ENCODE data around the gene HEATR1.

The HEATR1 gene

GRCh38 chr1:236523704-236524141 lies 80.6 kb downstream of the HEATR1 start, which contains the start of gene LGALS8 (continued):
- TF ChIP-seq, protein P1, sequence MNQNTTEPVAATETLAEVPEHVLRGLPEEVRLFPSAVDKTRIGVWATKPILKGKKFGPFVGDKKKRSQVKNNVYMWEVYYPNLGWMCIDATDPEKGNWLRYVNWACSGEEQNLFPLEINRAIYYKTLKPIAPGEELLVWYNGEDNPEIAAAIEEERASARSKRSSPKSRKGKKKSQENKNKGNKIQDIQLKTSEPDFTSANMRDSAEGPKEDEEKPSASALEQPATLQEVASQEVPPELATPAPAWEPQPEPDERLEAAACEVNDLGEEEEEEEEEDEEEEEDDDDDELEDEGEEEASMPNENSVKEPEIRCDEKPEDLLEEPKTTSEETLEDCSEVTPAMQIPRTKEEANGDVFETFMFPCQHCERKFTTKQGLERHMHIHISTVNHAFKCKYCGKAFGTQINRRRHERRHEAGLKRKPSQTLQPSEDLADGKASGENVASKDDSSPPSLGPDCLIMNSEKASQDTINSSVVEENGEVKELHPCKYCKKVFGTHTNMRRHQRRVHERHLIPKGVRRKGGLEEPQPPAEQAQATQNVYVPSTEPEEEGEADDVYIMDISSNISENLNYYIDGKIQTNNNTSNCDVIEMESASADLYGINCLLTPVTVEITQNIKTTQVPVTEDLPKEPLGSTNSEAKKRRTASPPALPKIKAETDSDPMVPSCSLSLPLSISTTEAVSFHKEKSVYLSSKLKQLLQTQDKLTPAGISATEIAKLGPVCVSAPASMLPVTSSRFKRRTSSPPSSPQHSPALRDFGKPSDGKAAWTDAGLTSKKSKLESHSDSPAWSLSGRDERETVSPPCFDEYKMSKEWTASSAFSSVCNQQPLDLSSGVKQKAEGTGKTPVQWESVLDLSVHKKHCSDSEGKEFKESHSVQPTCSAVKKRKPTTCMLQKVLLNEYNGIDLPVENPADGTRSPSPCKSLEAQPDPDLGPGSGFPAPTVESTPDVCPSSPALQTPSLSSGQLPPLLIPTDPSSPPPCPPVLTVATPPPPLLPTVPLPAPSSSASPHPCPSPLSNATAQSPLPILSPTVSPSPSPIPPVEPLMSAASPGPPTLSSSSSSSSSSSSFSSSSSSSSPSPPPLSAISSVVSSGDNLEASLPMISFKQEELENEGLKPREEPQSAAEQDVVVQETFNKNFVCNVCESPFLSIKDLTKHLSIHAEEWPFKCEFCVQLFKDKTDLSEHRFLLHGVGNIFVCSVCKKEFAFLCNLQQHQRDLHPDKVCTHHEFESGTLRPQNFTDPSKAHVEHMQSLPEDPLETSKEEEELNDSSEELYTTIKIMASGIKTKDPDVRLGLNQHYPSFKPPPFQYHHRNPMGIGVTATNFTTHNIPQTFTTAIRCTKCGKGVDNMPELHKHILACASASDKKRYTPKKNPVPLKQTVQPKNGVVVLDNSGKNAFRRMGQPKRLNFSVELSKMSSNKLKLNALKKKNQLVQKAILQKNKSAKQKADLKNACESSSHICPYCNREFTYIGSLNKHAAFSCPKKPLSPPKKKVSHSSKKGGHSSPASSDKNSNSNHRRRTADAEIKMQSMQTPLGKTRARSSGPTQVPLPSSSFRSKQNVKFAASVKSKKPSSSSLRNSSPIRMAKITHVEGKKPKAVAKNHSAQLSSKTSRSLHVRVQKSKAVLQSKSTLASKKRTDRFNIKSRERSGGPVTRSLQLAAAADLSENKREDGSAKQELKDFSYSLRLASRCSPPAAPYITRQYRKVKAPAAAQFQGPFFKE (tag by site-specific recombination; IDR thresholded peaks at IDR 0.05; ENCODE audit: borderline replicate concordance): peak; percentile 86; the same call in 1 of the 2 replicates
- TF ChIP-seq ZNF747 (tag by site-specific recombination; IDR thresholded peaks at IDR 0.05) (no peak), ZNF366 (tag by site-specific recombination; conservative IDR thresholded peaks at IDR 0.05) (no peak), ZNF791 (tag by site-specific recombination; IDR thresholded peaks at IDR 0.05) (no peak), ZNF292 (tag by site-specific recombination; IDR thresholded peaks at IDR 0.05; ENCODE audit: borderline replicate concordance, low read depth) (no peak), ZBTB17 (tag by site-specific recombination; IDR thresholded peaks at IDR 0.05) (no peak; the same call in 1 of the 2 replicates), ZNF202 (tag by site-specific recombination; IDR thresholded peaks at IDR 0.05; ENCODE audit: borderline replicate concordance) (no peak), KLF9 (tag by site-specific recombination; IDR thresholded peaks at IDR 0.05; ENCODE audit: low read depth) (no peak), IKZF3 (tag by site-specific recombination; IDR thresholded peaks at IDR 0.05) (no peak), ZNF274 (IDR thresholded peaks at IDR 0.05; ENCODE audit: low read length) (no peak), ZNF274 (tag by site-specific recombination; IDR thresholded peaks at IDR 0.05; ENCODE audit: borderline replicate concordance) (no peak), ZNF37A (tag by site-specific recombination; IDR thresholded peaks at IDR 0.05) (no peak), ZNF248 (tag by site-specific recombination; IDR thresholded peaks at IDR 0.05) (no peak), ZNF514 (tag by site-specific recombination; IDR thresholded peaks at IDR 0.05) (no peak), ZNF660 (tag by site-specific recombination; IDR thresholded peaks at IDR 0.05) (peak; percentile 82), ZNF658 (tag by site-specific recombination; IDR thresholded peaks at IDR 0.05) (no peak), ZNF132 (tag by site-specific recombination; IDR thresholded peaks at IDR 0.05; ENCODE audit: borderline replicate concordance) (no peak), SP2 (tag by site-specific recombination; IDR thresholded peaks at IDR 0.05) (peak; percentile 42), PRDM1 (tag by site-specific recombination; IDR thresholded peaks at IDR 0.05) (no peak), ZNF837 (tag by site-specific recombination; IDR thresholded peaks at IDR 0.05) (no peak), ZNF174 (tag by site-specific recombination; IDR thresholded peaks at IDR 0.05) (no peak), ZNF354C (tag by site-specific recombination; IDR thresholded peaks at IDR 0.05; ENCODE audit: borderline replicate concordance, low read depth) (no peak), MYNN (tag by site-specific recombination; IDR thresholded peaks at IDR 0.05; ENCODE audit: borderline replicate concordance) (no peak), ZNF830 (tag by site-specific recombination; IDR thresholded peaks at IDR 0.05; ENCODE audit: low read depth) (no peak), YY1 (tag by site-specific recombination; IDR thresholded peaks at IDR 0.05) (no peak)
- TF ChIP-seq, protein P2, sequence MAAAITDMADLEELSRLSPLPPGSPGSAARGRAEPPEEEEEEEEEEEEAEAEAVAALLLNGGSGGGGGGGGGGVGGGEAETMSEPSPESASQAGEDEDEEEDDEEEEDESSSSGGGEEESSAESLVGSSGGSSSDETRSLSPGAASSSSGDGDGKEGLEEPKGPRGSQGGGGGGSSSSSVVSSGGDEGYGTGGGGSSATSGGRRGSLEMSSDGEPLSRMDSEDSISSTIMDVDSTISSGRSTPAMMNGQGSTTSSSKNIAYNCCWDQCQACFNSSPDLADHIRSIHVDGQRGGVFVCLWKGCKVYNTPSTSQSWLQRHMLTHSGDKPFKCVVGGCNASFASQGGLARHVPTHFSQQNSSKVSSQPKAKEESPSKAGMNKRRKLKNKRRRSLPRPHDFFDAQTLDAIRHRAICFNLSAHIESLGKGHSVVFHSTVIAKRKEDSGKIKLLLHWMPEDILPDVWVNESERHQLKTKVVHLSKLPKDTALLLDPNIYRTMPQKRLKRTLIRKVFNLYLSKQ (tag by site-specific recombination; IDR thresholded peaks at IDR 0.05; ENCODE audit: borderline replicate concordance): no peak
- TF ChIP-seq, protein P3, sequence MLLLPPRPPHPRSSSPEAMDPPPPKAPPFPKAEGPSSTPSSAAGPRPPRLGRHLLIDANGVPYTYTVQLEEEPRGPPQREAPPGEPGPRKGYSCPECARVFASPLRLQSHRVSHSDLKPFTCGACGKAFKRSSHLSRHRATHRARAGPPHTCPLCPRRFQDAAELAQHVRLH (tag by site-specific recombination; IDR thresholded peaks at IDR 0.05): no peak
- TF ChIP-seq, protein P4, sequence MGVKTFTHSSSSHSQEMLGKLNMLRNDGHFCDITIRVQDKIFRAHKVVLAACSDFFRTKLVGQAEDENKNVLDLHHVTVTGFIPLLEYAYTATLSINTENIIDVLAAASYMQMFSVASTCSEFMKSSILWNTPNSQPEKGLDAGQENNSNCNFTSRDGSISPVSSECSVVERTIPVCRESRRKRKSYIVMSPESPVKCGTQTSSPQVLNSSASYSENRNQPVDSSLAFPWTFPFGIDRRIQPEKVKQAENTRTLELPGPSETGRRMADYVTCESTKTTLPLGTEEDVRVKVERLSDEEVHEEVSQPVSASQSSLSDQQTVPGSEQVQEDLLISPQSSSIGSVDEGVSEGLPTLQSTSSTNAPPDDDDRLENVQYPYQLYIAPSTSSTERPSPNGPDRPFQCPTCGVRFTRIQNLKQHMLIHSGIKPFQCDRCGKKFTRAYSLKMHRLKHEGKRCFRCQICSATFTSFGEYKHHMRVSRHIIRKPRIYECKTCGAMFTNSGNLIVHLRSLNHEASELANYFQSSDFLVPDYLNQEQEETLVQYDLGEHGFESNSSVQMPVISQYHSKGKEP (tag by site-specific recombination; IDR thresholded peaks at IDR 0.05): no peak
- TF ChIP-seq, protein P5, sequence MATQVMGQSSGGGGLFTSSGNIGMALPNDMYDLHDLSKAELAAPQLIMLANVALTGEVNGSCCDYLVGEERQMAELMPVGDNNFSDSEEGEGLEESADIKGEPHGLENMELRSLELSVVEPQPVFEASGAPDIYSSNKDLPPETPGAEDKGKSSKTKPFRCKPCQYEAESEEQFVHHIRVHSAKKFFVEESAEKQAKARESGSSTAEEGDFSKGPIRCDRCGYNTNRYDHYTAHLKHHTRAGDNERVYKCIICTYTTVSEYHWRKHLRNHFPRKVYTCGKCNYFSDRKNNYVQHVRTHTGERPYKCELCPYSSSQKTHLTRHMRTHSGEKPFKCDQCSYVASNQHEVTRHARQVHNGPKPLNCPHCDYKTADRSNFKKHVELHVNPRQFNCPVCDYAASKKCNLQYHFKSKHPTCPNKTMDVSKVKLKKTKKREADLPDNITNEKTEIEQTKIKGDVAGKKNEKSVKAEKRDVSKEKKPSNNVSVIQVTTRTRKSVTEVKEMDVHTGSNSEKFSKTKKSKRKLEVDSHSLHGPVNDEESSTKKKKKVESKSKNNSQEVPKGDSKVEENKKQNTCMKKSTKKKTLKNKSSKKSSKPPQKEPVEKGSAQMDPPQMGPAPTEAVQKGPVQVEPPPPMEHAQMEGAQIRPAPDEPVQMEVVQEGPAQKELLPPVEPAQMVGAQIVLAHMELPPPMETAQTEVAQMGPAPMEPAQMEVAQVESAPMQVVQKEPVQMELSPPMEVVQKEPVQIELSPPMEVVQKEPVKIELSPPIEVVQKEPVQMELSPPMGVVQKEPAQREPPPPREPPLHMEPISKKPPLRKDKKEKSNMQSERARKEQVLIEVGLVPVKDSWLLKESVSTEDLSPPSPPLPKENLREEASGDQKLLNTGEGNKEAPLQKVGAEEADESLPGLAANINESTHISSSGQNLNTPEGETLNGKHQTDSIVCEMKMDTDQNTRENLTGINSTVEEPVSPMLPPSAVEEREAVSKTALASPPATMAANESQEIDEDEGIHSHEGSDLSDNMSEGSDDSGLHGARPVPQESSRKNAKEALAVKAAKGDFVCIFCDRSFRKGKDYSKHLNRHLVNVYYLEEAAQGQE (tag by site-specific recombination; IDR thresholded peaks at IDR 0.05): peak; percentile 81

Measured in HEK293 (cell line).